ENCODE results near the gene LITAFD. TPM values are rescaled to one million over a fixed set of nuclear protein-coding genes. Genes with fewer than 3 reads are reported as not detected.

LITAFD gene
- total and polyA plus RNA-seq, 2 of the 4 experiments (the other 2 are of a cell fraction): not detected

GRCh38 chr16:8885674-8886592, 3.8 kb downstream of the LITAFD start:
- no peak overlapping the region for H3K4me2 ChIP-seq (ENCODE audit: low read depth, low read length)
- no peak overlapping the region for H3K18ac ChIP-seq (ENCODE audit: low read depth, low read length)
- TF ChIP-seq CEBPB (IDR thresholded peaks at IDR 0.05; ENCODE audit: low read depth, low read length) (no peak), POLR2A (IDR thresholded peaks at IDR 0.05; ENCODE audit: low read depth, low read length) (no peak), NFE2L2 (IDR thresholded peaks at IDR 0.05; ENCODE audit: low read depth, low read length) (no peak), FOS (IDR thresholded peaks at IDR 0.05; ENCODE audit: low read depth, low read length) (no peak), MXI1 (IDR thresholded peaks at IDR 0.05; ENCODE audit: borderline replicate concordance, low read depth, low read length) (no peak)
- TF ChIP-seq, protein P1, sequence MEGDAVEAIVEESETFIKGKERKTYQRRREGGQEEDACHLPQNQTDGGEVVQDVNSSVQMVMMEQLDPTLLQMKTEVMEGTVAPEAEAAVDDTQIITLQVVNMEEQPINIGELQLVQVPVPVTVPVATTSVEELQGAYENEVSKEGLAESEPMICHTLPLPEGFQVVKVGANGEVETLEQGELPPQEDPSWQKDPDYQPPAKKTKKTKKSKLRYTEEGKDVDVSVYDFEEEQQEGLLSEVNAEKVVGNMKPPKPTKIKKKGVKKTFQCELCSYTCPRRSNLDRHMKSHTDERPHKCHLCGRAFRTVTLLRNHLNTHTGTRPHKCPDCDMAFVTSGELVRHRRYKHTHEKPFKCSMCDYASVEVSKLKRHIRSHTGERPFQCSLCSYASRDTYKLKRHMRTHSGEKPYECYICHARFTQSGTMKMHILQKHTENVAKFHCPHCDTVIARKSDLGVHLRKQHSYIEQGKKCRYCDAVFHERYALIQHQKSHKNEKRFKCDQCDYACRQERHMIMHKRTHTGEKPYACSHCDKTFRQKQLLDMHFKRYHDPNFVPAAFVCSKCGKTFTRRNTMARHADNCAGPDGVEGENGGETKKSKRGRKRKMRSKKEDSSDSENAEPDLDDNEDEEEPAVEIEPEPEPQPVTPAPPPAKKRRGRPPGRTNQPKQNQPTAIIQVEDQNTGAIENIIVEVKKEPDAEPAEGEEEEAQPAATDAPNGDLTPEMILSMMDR (conservative IDR thresholded peaks at IDR 0.05; ENCODE audit: low read depth, low read length): 0 out of 2 replicates have a peak, but pooled peaks have one; percentile 19
- no peak overlapping the region for H4K5ac ChIP-seq (ENCODE audit: low read depth, low read length)
- peaks cover 33% of the 10 kb centered on the region for H3K9me1 ChIP-seq (ENCODE audit: insufficient read depth, low read length)
- H3K4me3 ChIP-seq (ENCODE audit: insufficient read depth, low read depth, low read length): no peak overlapping the region
- peak; percentile 51 for DNase-seq
- in situ Hi-C loops (cut with MboI; ENCODE audit: low sequenced_read_pairs): no loop called here
- no peaks in the 10 kb centered on the region for H3K9me3 ChIP-seq (ENCODE audit: control insufficient read depth, insufficient read depth, low read length)
- no peaks in the 10 kb centered on the region for H3K27me3 ChIP-seq (ENCODE audit: control insufficient read depth, insufficient read depth, low read length)
- H3K9ac ChIP-seq (ENCODE audit: low read depth, low read length): no peak overlapping the region
- H3K14ac ChIP-seq (replicated peaks; ENCODE audit: low read depth, low read length): peak overlapping the region; percentile 77
- H2BK15ac ChIP-seq (ENCODE audit: low read depth, low read length): peak overlapping the region; percentile 77; the same call in 2 of the 3 replicates
- no peak overlapping the region for H4K8ac ChIP-seq (ENCODE audit: low read depth in 2 of 2, low read length in 2 of 2)
- intact Hi-C loops (cut with micrococcal nuclease): loop anchor here (5.0 to 10.0 kb wide), 2 partner anchors 59 to 121 kb away; no protein-coding TSS in a partner anchor
- H3K4me1 ChIP-seq (ENCODE audit: control insufficient read depth, insufficient read depth, low read length): peaks cover 27% of the 10 kb centered on the region
- peak overlapping the region; percentile 66; the same call in 1 of the 2 replicates for H2BK20ac ChIP-seq (ENCODE audit: low read depth, low read length)
- H2BK5ac ChIP-seq (ENCODE audit: low read depth, low read length, poor library complexity, severe bottlenecking): no peak overlapping the region
- peaks cover 3 to 56% of the 10 kb centered on the region in 2 experiments; a peak in 3 of 4 replicates for H3K79me1 ChIP-seq (ENCODE audit: low read depth in 1 of 2, low read length in 2 of 2)
- H2BK120ac ChIP-seq (ENCODE audit: low read depth, low read length): peak overlapping the region; percentile 65
- ChIA-PET CTCF (interaction anchor here (0.5 to 1.1 kb wide), 2 partner anchors 123 to 1437 kb away, joined by 4 read pairs; no protein-coding TSS in a partner anchor), POLR2A (ENCODE audit: unreplicated experiment) (no interaction called here)
- H3K4ac ChIP-seq (ENCODE audit: low read depth, low read length): peak overlapping the region; percentile 69
- H3K23ac ChIP-seq (ENCODE audit: low read depth, low read length): peak overlapping the region; percentile 78
- peak; percentile 40 for ATAC-seq (ENCODE audit: low read depth)
- H2AFZ ChIP-seq (replicated peaks; ENCODE audit: low read length, poor library complexity): peak overlapping the region; percentile 65
- peak overlapping the region; percentile 76 for H4K91ac ChIP-seq (ENCODE audit: insufficient read depth, low read depth, low read length)
- peak overlapping the region; percentile 66 for H2AK9ac ChIP-seq (replicated peaks; ENCODE audit: low read depth, low read length, poor library complexity)
- dilution Hi-C loops (cut with HindIII; ENCODE audit: low sequenced_read_pairs, unreplicated experiment): no loop called here
- H2AK5ac ChIP-seq (ENCODE audit: low read depth, low read length): peak overlapping the region; percentile 94
- H3K36me3 ChIP-seq (ENCODE audit: control insufficient read depth, insufficient read depth, low read length): peaks cover 14% of the 10 kb centered on the region
- H3K27ac ChIP-seq (ENCODE audit: insufficient read depth, low read length): no peak overlapping the region
- no TSS peak for BruUV-seq (replicated peaks)
- WGBS, 2 experiments (ENCODE audit: extremely low coverage in 2 of 2, insufficient read length in 1 of 2): 47% methylated on average over 4 of the region's 20 CpGs; no CpG with 5 or more reads in 1 of the 2 experiments
- H4K20me1 ChIP-seq (ENCODE audit: insufficient read depth, low read length): peaks cover 34% of the 10 kb centered on the region
- no peak overlapping the region for H3K56ac ChIP-seq (ENCODE audit: extremely low read depth, insufficient read depth, low read length)
